Adipocyte (in vitro differentiated cells): Measurements from ENCODE around the gene ACAD10.
"Not testable (repeated sequence)": the region's sequence is repeated elsewhere in the genome, so short reads cannot be mapped to it uniquely, and the experiment has no call there.

Experiments used
- DNase-seq: peaks from one replicate; pipeline ENCODE4 v3.0.0-alpha.2; 2015; ENCODE audit warnings: low read depth
- H3K27me3 ChIP-seq: replicated peaks from 2 replicates; pipeline ENCODE4 v1.7.0; 2013; ENCODE audit warnings: mild to moderate bottlenecking, low read length, moderate library complexity; ENCODE audit not compliant: control insufficient read depth, insufficient read depth
- H3K36me3 ChIP-seq: 2 replicates; pipeline ENCODE4 v1.7.0; 2013; ENCODE audit warnings: low read length, mild to moderate bottlenecking, moderate library complexity; ENCODE audit not compliant: control insufficient read depth, insufficient read depth, severe bottlenecking
- H3K4me1 ChIP-seq: 2 replicates; pipeline ENCODE4 v1.7.0; 2013; ENCODE audit warnings: mild to moderate bottlenecking, low read length, moderate library complexity; ENCODE audit not compliant: control insufficient read depth, insufficient read depth
- H3K4me3 ChIP-seq: 2 replicates; pipeline ENCODE4 v1.7.0; 2013; ENCODE audit warnings: mild to moderate bottlenecking, low read length, moderate library complexity
- H3K9ac ChIP-seq: 2 replicates; pipeline ENCODE4 v1.7.0; 2013; ENCODE audit warnings: mild to moderate bottlenecking, low read length, moderate library complexity
- H3K9me3 ChIP-seq: 2 replicates; pipeline ENCODE4 v1.7.0; 2013; ENCODE audit warnings: mild to moderate bottlenecking, low read length, moderate library complexity; ENCODE audit not compliant: control insufficient read depth

Gene ACAD10

DNA sequence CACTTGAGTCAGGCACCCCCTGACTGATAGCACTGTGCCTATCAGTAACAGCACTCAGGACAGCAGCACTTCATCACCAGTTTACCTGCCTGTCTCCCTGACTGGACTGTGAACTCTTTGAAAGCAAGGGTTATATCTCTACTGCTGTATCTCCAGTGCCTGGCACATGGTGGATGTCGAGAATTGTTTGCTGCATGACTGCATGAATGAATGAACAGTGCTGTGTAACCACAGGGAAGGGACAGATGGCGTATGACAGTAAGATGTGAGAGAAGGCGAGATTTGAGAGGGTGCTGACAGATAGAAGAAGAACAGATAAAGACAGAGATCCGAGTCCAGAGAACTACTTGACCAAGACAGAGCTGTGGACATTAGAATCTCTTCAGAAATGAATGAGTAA is 29.8 kb upstream of the ACAD10 start:
- Histone ChIP-seq H3K4me1 (no peaks in the 10 kb centered on the region), H3K4me3 (no peak overlapping the region), H3K27me3 (no peaks in the 10 kb centered on the region), H3K9ac (no peak overlapping the region), H3K9me3 (no peaks in the 10 kb centered on the region), H3K36me3 (peaks cover 84% of the 10 kb centered on the region)
- DNase-seq: no peak

DNA sequence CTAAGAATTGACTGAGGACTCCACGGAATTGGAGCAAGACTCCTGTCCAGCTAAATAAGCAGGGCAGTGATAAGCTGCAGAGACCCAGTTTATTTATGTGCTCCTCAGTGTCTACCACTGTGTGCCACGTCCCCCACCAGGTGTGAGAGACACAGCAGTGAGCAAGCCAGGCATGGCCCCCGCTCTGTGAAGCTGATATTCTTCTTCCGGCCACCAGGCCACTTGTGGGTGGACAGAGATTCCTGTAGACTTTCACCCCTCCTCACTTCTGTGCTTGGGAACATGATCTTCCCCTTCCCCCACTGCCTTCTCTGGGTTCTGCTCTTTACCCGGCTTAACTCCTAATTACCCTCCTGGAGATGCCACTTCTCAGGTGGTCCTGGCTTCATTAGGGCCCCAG is 21.4 kb upstream of the ACAD10 start:
- H3K36me3 ChIP-seq: peaks cover 68% of the 10 kb centered on the region
- H3K4me1 ChIP-seq: no peaks in the 10 kb centered on the region
- no peaks in the 10 kb centered on the region for H3K9me3 ChIP-seq
- H3K27me3 ChIP-seq: no peaks in the 10 kb centered on the region
- no peak for DNase-seq
- H3K9ac ChIP-seq: no peak overlapping the region
- H3K4me3 ChIP-seq: no peak overlapping the region

DNA sequence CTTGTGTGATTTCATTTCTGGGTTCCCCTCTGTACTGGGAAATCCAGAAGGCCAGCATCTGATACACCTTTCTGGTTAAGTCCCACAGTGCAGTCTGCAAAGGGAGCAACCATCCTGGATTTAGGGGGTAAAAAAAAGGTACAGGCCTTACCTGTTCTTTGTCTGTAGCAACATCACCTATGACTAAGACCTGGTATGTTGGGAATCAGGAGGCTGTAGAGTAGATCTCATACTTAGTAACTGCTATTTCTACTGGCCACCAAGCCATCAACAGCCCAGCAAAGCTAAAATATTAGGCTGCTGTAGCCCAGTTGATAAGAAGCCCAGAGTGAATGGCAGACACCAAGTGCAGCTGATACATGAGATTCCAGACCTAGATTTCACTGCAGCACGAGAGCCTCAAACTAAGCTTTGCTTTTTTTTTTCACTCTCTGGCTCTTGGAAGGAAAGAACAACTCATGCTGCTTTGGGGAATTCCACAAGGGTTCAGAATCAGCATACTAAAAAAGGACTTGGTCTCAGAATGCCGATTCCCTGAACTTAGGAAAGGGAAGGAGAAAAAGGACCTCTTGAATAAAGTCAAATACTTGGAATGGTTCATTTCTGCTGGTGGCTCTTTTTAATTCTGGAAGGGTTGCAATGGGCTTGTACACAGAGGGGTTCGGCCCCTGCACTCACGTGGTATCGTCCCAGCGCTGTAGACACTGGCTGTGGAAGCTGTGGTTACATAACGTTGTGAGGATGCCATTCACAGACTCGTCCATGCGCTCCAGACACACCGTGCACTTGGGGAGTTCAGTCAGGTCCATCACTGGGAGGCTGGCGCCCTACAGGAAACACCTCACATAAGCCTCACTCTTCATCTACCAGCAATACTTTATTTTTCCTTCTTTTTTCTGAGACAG is 20.6 kb upstream of the ACAD10 start:
- no peak for DNase-seq
- Histone ChIP-seq H3K9ac (no peak overlapping the region), H3K4me3 (no peak overlapping the region), H3K27me3 (no peaks in the 10 kb centered on the region), H3K36me3 (peaks cover 69% of the 10 kb centered on the region), H3K9me3 (no peaks in the 10 kb centered on the region), H3K4me1 (peaks cover 6% of the 10 kb centered on the region)

DNA sequence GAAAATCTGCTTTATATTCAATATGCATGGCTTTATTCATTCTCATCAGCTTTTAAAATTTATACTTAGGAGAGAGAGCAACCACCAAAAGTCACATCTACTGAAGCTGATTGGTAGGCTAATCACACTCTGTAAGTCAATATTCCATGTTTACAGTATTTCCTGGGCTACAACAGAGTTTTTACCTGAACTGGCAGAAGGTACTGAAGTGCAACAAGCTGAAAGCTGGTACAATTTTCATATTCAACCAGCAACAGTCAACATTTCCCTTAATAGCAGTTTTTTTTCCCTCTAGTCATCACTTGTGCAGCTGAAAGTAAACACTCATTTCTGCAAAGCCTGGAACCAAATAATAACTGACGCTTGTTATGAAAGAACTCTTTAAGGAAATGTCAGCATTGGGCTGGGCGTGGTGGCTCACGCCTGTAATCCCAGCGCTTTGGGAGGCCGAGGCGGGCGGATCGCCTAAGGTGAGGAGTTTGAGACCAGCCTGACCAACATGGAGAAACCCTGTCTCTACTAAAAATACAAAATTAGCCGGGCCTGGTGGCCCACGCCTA is 13.0 kb upstream of the ACAD10 start:
- H3K36me3 ChIP-seq: peaks cover 75% of the 10 kb centered on the region

DNA sequence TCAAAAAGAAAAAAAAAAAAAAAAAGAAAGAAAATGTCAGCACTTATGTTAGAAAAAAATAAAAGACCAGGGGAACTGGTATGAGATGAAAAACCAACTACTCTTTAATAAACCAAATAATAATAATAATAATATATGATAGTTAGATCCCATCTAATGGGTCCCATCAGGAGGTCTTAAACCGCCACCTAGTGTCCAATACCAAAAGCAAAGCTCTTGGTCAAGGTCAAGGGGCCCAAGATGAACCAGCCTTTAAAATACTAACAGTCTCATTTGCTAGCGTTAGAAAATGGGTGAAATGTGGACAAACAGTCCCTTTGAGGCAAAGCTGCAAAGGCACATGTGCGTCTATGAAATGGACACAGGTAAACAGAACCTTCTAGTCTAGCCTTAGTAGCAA is 12.3 kb upstream of the ACAD10 start:
- H3K36me3 ChIP-seq: peaks cover 76% of the 10 kb centered on the region
- H3K4me3 ChIP-seq: no peak overlapping the region
- H3K27me3 ChIP-seq: no peaks in the 10 kb centered on the region
- H3K9me3 ChIP-seq: no peaks in the 10 kb centered on the region
- H3K4me1 ChIP-seq: peaks cover 17% of the 10 kb centered on the region
- H3K9ac ChIP-seq: peak overlapping the region; percentile 30
- peak; percentile 67 for DNase-seq

More for the DNA sequence above, 13.0 kb upstream of the ACAD10 start:
- no peak overlapping the region for H3K4me3 ChIP-seq
- no peaks in the 10 kb centered on the region for H3K9me3 ChIP-seq
- peaks cover 17% of the 10 kb centered on the region for H3K4me1 ChIP-seq
- DNase-seq: no peak
- no peak overlapping the region for H3K9ac ChIP-seq
- H3K27me3 ChIP-seq: no peaks in the 10 kb centered on the region

DNA sequence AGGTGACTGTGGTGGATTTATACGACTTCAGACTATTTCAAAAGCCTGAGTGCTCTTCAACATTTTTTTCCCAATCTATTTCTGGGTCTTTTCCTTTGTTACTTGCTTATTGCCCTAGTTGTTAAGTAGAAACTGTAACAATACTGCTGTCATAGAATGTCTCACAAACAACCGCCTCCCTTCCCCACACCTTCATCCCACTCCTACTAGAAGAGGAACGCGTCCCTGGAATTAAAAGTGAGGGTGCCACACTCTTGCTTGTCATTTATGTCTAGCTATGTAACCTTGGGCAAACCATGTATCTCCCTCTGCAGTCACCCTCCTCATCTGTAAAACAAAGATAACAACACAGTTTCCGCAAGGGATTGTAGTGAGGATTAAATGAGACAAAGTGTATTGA is 8.7 kb upstream of the ACAD10 start:
- peaks cover 10% of the 10 kb centered on the region for H3K4me1 ChIP-seq
- DNase-seq: no peak
- H3K36me3 ChIP-seq: peaks cover 80% of the 10 kb centered on the region
- no peak overlapping the region for H3K4me3 ChIP-seq
- no peak overlapping the region for H3K9ac ChIP-seq
- H3K9me3 ChIP-seq: no peaks in the 10 kb centered on the region
- no peaks in the 10 kb centered on the region for H3K27me3 ChIP-seq

DNA sequence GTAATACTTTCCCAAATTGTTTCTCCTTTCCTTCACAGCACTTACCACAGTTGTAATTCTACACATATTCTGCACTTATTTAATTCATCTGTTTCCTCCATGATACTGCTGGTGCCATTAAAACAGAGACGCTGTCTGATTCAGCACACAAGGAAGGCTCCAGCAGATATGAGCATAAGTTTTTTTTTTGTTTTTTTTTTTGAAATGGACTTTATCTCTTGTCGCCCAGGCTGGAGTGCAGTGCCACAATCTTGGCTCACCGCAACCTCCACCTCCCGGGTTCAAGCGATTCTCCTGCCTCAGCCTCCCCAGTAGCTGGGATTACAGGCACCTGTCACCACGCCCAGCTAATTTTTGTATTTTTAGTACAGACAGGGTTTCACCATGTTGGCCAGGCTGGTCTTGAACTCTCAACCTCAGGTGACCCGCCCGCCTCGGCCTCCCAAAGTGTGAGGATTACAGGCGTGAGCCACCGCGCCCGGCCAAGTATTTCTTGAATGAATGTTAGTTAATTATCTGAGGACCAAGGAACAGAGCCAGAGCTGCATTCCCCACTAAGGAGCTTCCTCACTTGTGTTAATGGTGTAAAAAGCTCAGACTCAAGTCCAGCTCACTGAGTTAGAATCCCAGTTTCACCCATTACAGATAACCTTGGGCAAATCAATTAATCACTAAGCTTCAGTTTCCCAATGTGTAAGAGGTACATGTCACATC is 1.2 kb upstream of the ACAD10 start:
- peak; percentile 8 for DNase-seq
- Histone ChIP-seq H3K4me1 (peaks cover 20% of the 10 kb centered on the region), H3K36me3 (peaks cover 33% of the 10 kb centered on the region), H3K4me3 (peak overlapping the region; percentile 89), H3K9ac (peak overlapping the region; percentile 91)
- H3K27me3 ChIP-seq, H3K9me3 ChIP-seq: not testable (repeated sequence)

DNA sequence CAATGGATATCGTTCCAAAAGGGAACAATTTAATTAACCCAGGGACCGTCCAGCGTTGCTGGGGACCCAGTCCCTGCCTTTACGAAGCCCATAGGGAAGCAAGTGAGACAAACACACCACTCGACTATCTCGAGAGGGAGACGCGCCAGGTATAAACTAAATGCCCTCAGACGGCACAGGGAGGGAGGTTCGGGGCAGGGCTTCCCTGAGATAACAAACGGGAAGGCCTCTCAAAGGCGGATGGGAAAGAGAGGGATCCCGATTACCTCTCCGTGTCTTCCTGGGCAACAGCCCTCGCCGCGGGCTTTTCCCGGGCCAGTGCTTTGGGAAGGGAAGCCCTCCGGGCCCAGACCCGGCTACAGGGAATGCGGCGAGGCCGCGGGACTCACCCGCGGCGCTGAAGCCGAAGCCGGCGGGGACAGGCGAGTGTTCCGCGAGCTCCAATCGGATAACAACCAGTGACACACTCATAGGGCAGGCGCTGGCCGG is 487 bp upstream of the ACAD10 start:
- no peaks in the 10 kb centered on the region for H3K27me3 ChIP-seq
- H3K4me3 ChIP-seq: peak overlapping the region; percentile 89
- no peak for DNase-seq
- peaks cover 20% of the 10 kb centered on the region for H3K4me1 ChIP-seq
- H3K9me3 ChIP-seq: no peaks in the 10 kb centered on the region
- peaks cover 29% of the 10 kb centered on the region for H3K36me3 ChIP-seq
- peak overlapping the region; percentile 91 for H3K9ac ChIP-seq

DNA sequence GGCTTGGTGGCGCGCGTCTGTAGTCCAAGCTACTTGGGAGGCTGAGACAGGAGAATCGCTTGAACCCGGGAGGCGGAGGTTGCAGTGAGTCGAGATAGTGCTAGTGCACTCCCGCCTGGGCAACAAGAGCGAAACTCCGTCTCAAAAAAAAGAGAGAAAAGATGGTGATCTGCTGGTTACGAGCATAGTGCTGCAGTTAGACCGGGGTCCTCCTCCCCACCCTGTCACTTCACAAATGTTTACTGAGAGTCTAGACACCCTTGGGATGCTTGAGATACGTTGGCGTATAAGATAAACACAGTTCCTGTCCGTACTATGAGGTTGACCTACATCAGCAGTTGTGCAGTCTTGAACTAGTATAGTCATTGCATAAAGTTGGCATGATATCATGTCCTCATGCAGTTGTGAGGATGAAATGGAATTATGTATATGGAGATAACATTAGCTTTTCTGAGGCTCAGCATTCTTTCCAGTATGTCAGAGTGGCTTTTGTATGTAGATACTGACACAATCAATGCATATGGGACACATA is 787 bp downstream of the ACAD10 start:
- H3K9ac ChIP-seq: peak overlapping the region; percentile 91
- peaks cover 20% of the 10 kb centered on the region for H3K4me1 ChIP-seq
- peak; percentile 37 for DNase-seq
- peaks cover 16% of the 10 kb centered on the region for H3K36me3 ChIP-seq
- H3K9me3 ChIP-seq: no peaks in the 10 kb centered on the region
- H3K4me3 ChIP-seq: peak overlapping the region; percentile 89
- no peaks in the 10 kb centered on the region for H3K27me3 ChIP-seq

DNA sequence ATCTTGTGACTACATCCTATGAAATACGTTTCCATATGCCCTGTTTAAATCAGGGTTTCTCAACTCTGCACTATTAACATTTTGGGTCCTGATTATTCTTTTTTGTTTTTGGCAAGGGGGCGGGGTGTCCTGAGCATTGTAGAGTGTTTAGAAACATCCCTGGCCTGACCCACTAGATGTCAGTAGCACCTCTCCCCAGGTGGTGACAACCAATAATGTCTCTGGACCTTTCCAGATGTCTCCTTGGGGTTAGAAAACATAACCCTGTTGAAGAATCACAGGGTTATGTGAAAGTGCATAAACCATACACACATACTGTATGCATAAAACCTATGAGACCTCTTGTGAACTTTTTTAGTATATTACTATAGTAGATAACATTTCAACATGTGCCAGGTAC is 1.4 kb downstream of the ACAD10 start:
- Histone ChIP-seq H3K9me3 (no peaks in the 10 kb centered on the region), H3K9ac (no peak overlapping the region), H3K27me3 (no peaks in the 10 kb centered on the region), H3K36me3 (peaks cover 10% of the 10 kb centered on the region), H3K4me1 (peaks cover 20% of the 10 kb centered on the region), H3K4me3 (peak overlapping the region; percentile 89)
- peak; percentile 6 for DNase-seq

DNA sequence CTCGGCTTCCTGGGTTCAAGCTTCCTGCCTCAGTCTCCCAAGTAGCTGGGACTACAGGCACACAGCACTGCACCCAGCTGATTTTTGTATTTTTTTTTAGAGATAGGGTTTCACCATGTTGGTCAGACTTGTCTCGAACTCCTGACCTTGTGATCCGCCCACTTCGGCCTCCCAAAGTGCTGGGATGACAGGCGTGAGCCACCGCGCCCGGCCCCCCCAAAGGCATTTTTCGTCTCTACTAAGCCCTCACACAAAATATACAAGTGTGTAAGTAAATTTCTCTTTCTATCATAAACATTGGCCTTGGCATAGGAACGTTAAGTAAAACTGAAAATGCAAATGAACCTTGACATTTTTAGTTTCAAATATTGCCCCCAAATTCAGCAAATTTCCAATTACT is 2.1 kb downstream of the ACAD10 start:
- no peak overlapping the region for H3K9ac ChIP-seq
- no peak for DNase-seq
- H3K36me3 ChIP-seq: peaks cover 3% of the 10 kb centered on the region
- H3K4me3 ChIP-seq: no peak overlapping the region
- no peaks in the 10 kb centered on the region for H3K9me3 ChIP-seq
- H3K4me1 ChIP-seq: peaks cover 20% of the 10 kb centered on the region
- no peaks in the 10 kb centered on the region for H3K27me3 ChIP-seq
